Measurements from ENCODE around the gene SPATS2. TPM values are rescaled to one million over a fixed set of nuclear protein-coding genes. Genes with fewer than 3 reads are reported as not detected.
"Not testable (repeated sequence)": the region's sequence is repeated elsewhere in the genome, so short reads cannot be mapped to it uniquely, and the experiment has no call there.

SPATS2 gene
- total RNA-seq, 1 donor from 2014 or later, result 44.5 TPM

- DNase-seq (ENCODE audit: low read depth, low spot score), result no peak
These were observed 37.7 kb downstream of the SPATS2 start for GRCh38 chr12:49404956-49405355.

GRCh38 chr12:49410818-49411217 is 43.6 kb downstream of the SPATS2 start:
- no peak for DNase-seq (ENCODE audit: low read depth, low spot score)

- no peak for DNase-seq (ENCODE audit: low read depth, low spot score)
These were observed 45.7 kb downstream of the SPATS2 start for GRCh38 chr12:49413010-49413409.

- DNase-seq (ENCODE audit: low read depth, low spot score), result no peak
These were observed 46.5 kb downstream of the SPATS2 start for GRCh38 chr12:49413796-49414195.

- no peak for DNase-seq (ENCODE audit: low read depth, low spot score)
These were observed 47.1 kb downstream of the SPATS2 start for GRCh38 chr12:49414364-49414763.

- no peak for DNase-seq (ENCODE audit: low read depth, low spot score)
These were observed 48.3 kb downstream of the SPATS2 start for GRCh38 chr12:49415521-49415970.

- no peak for DNase-seq (ENCODE audit: low read depth, low spot score)
These were observed 49.6 kb downstream of the SPATS2 start for GRCh38 chr12:49416892-49417291.

GRCh38 chr12:49417558-49417957 is 50.3 kb downstream of the SPATS2 start:
- DNase-seq (ENCODE audit: low read depth, low spot score), result no peak

- DNase-seq (ENCODE audit: low read depth, low spot score), result no peak
These were observed 53.3 kb downstream of the SPATS2 start for GRCh38 chr12:49420556-49420955.

GRCh38 chr12:49422114-49422513 is 54.9 kb downstream of the SPATS2 start:
- no peak for DNase-seq (ENCODE audit: low read depth, low spot score)

- DNase-seq (ENCODE audit: low read depth, low spot score), result no peak
These were observed 61.5 kb downstream of the SPATS2 start for GRCh38 chr12:49428793-49429192.

GRCh38 chr12:49432616-49433015 is 65.4 kb downstream of the SPATS2 start:
- DNase-seq (ENCODE audit: low read depth, low spot score), result no peak

GRCh38 chr12:49436799-49437198 is 69.5 kb downstream of the SPATS2 start:
- DNase-seq (ENCODE audit: low read depth, low spot score), result not testable (repeated sequence)

- DNase-seq (ENCODE audit: low read depth, low spot score), result no peak
These were observed 71.8 kb downstream of the SPATS2 start for GRCh38 chr12:49439042-49439441.

- no peak for DNase-seq (ENCODE audit: low read depth, low spot score)
These were observed 72.8 kb downstream of the SPATS2 start for GRCh38 chr12:49440035-49440434.

GRCh38 chr12:49442915-49443314 is 75.7 kb downstream of the SPATS2 start:
- no peak for DNase-seq (ENCODE audit: low read depth, low spot score)

- no peak for DNase-seq (ENCODE audit: low read depth, low spot score)
These were observed 79.3 kb downstream of the SPATS2 start for GRCh38 chr12:49446571-49446970.

- DNase-seq (ENCODE audit: low read depth, low spot score), result no peak
These were observed 81.6 kb downstream of the SPATS2 start for GRCh38 chr12:49448858-49449257.

GRCh38 chr12:49451468-49452259 is 84.4 kb downstream of the SPATS2 start:
- no peak for DNase-seq (ENCODE audit: low read depth, low spot score)

- no peak for DNase-seq (ENCODE audit: low read depth, low spot score)
These were observed 88.2 kb downstream of the SPATS2 start for GRCh38 chr12:49455501-49455900.

GRCh38 chr12:49456131-49456679 is 88.9 kb downstream of the SPATS2 start:
- no peak for DNase-seq (ENCODE audit: low read depth, low spot score)

GRCh38 chr12:49458816-49459215 is 91.6 kb downstream of the SPATS2 start:
- no peak for DNase-seq (ENCODE audit: low read depth, low spot score)

- no peak for DNase-seq (ENCODE audit: low read depth, low spot score)
These were observed 94.0 kb downstream of the SPATS2 start for GRCh38 chr12:49461221-49461620.
